PFSK-1 (cell line): Measurements from ENCODE around the gene CERS6.

Experiments
- FOXP2 ChIP-seq: optimal IDR thresholded peaks from 2 replicates; pipeline ENCODE3; 2011; ENCODE audit warnings: borderline replicate concordance, control low read depth, inconsistent platforms; ENCODE audit not compliant: insufficient read depth; ENCODE audit errors: extremely low read length, extremely low read depth
- POLR2AphosphoS5 ChIP-seq: IDR thresholded peaks from 2 replicates; pipeline ENCODE4 v1.6.1; 2012; ENCODE audit warnings: low read depth, mild to moderate bottlenecking, control low read depth, low read length, moderate library complexity
- SIN3A ChIP-seq: IDR thresholded peaks from 2 replicates; pipeline ENCODE4 v1.6.1; 2012; ENCODE audit warnings: mild to moderate bottlenecking, low read length, moderate library complexity, borderline replicate concordance; ENCODE audit not compliant: insufficient read depth
- TAF1 ChIP-seq: IDR thresholded peaks from 2 replicates; pipeline ENCODE4 v1.6.1; 2012; ENCODE audit warnings: low read length, control low read depth, borderline replicate concordance; ENCODE audit not compliant: insufficient read depth
- TF ChIP-seq, protein P1 (sequence below), 2 experiments: IDR thresholded peaks; 2 replicates each; pipeline versions ENCODE4 v1.6.1 to v1.8.0; 2011 to 2012; ENCODE audit warnings: low read depth in 2 of 2, low read length in 2 of 2, control low read depth in 1 of 2, inconsistent platforms in 1 of 2, mild to moderate bottlenecking in 1 of 2, moderate library complexity in 1 of 2; ENCODE audit not compliant: insufficient read depth in 1 of 2

CERS6 gene

GRCh38 chr2:168643979-168644378 is 187.9 kb downstream of the CERS6 start:
- TF ChIP-seq, protein P1, sequence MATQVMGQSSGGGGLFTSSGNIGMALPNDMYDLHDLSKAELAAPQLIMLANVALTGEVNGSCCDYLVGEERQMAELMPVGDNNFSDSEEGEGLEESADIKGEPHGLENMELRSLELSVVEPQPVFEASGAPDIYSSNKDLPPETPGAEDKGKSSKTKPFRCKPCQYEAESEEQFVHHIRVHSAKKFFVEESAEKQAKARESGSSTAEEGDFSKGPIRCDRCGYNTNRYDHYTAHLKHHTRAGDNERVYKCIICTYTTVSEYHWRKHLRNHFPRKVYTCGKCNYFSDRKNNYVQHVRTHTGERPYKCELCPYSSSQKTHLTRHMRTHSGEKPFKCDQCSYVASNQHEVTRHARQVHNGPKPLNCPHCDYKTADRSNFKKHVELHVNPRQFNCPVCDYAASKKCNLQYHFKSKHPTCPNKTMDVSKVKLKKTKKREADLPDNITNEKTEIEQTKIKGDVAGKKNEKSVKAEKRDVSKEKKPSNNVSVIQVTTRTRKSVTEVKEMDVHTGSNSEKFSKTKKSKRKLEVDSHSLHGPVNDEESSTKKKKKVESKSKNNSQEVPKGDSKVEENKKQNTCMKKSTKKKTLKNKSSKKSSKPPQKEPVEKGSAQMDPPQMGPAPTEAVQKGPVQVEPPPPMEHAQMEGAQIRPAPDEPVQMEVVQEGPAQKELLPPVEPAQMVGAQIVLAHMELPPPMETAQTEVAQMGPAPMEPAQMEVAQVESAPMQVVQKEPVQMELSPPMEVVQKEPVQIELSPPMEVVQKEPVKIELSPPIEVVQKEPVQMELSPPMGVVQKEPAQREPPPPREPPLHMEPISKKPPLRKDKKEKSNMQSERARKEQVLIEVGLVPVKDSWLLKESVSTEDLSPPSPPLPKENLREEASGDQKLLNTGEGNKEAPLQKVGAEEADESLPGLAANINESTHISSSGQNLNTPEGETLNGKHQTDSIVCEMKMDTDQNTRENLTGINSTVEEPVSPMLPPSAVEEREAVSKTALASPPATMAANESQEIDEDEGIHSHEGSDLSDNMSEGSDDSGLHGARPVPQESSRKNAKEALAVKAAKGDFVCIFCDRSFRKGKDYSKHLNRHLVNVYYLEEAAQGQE (IDR thresholded peaks at IDR 0.05; ENCODE audit: insufficient read depth in 1 of 2, low read depth in 2 of 2, low read length in 2 of 2): no peak
- TF ChIP-seq POLR2AphosphoS5 (no peak), FOXP2 (no peak), SIN3A (no peak), TAF1 (no peak)

GRCh38 chr2:168645696-168646338 is 189.7 kb downstream of the CERS6 start:
- TF ChIP-seq POLR2AphosphoS5 (no peak), SIN3A (no peak), FOXP2 (no peak), TAF1 (no peak)
- TF ChIP-seq, protein P1 (IDR thresholded peaks at IDR 0.05; ENCODE audit: insufficient read depth in 1 of 2, low read depth in 2 of 2, low read length in 2 of 2): no peak

DNA sequence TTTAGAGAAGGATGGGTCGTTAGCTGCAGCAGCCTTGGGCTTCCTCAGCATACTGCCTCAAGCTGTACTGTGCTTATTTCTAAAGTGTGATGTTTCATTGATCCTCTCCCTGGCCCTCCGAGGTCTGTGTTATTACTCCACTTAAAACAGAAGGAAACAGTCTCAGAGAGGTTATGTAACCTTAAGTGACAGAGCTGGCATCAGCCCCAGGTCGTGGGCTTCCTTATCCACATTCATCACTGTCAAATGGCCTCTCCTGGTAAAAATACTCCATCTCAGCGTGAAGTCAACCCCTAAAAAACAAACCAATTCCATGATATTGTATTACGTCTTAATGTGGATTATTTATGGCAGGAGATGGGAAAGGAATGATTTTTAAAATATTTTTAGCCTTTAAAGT is 193.0 kb downstream of the CERS6 start:
- TF ChIP-seq, protein P1 (IDR thresholded peaks at IDR 0.05; ENCODE audit: insufficient read depth in 1 of 2, low read depth in 2 of 2, low read length in 2 of 2): no peak
- no peak for TF ChIP-seq TAF1
- no peak for TF ChIP-seq POLR2AphosphoS5
- no peak for TF ChIP-seq SIN3A
- no peak for TF ChIP-seq FOXP2

GRCh38 chr2:168649562-168649961 is 193.5 kb downstream of the CERS6 start:
- no peak for TF ChIP-seq SIN3A
- TF ChIP-seq, protein P1 (IDR thresholded peaks at IDR 0.05; ENCODE audit: insufficient read depth in 1 of 2, low read depth in 2 of 2, low read length in 2 of 2): no peak
- no peak for TF ChIP-seq FOXP2
- TF ChIP-seq TAF1: no peak
- no peak for TF ChIP-seq POLR2AphosphoS5

- TF ChIP-seq, protein P1 (IDR thresholded peaks at IDR 0.05; ENCODE audit: insufficient read depth in 1 of 2, low read depth in 2 of 2, low read length in 2 of 2): no peak
- TF ChIP-seq FOXP2 (no peak), POLR2AphosphoS5 (no peak), TAF1 (no peak), SIN3A (no peak)
Observed at GRCh38 chr2:168650139-168650538, 194.1 kb downstream of the CERS6 start.
